GM19372 (cell line): ENCODE measurements around the gene RMC1.
A peak's percentile ranks its signal among the peaks of the same experiment; 100 is the strongest.
"Not testable (repeated sequence)": the region's sequence is repeated elsewhere in the genome, so short reads cannot be mapped to it uniquely, and the experiment has no call there.

Source experiments
- ATAC-seq: cut with Tn5 transposase; IDR thresholded peaks from one replicate; pipeline ENCODE4 v1.9.1; 2021; ENCODE audit warnings: mild to moderate bottlenecking, low read depth, moderate library complexity; ENCODE audit not compliant: unreplicated experiment

The RMC1 gene

DNA sequence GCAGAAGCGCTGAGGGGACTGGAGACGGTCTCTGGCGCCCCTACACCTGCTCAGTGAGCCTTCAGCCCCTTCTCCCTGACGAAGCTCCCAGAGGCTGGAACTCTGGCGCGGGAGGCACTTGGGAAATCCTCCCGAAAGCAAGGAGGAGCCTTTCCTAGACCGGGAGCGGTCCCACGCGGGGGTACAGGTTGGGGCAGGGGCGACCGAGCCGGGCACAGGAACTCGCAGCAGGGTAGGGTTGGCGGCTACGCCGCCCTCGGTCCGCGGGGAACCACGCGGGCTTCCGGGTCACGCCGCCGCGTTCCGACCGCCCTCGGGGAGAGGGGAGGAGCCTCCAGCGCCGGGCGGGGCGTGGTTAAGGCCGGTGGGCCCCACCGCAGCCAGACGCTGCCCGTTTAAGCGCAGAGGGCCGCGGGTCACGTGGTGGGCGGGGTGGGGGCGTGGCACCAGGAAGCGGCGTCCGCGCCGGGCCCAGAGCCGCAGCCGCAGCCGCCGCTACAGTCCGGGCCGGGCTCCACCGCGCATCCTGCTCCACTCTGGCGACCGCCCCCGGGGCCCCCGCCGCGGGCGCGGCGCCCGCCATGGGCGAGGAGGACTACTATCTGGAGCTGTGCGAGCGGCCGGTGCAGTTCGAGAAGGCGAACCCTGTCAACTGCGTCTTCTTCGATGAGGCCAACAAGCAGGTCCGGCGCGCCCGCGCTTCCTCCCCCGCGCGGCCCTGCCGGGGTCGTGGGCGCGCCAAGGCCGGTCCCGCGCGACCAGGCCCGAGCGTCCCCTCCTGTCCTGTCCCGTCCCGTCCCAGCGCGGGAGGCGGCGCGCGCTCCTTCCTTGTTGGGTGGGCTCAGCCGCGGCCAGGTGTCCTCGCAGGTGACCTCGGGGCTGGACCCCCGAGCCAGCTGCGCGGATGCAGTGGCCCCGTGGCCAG is at the start of gene RMC1:
Gene RMC1, plus strand, starts transcription at position 474 of the 925 bp plus-strand sequence. Its CDS starts 108 bp downstream, at position 582.
- peak; percentile 74 for ATAC-seq

DNA sequence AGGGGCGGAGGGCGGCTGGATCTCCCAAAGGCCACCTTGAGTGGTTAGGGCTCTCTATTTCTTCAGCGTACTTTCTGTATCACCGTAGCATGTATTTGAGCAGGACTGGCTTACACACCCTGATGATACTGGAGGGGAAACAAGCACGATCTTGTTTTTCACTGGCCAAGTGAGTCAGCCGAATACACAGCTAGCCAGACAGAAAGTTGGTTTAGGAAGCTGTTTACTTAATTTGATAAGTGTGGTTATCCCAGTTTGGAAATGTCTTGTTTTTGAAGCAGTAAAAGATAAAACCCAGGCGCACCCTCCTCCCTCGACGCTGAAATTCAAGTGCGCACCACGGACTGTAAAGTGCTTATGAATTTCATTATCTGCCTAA is 49.6 kb upstream of the RMC1 start:
- ATAC-seq, result no peak

DNA sequence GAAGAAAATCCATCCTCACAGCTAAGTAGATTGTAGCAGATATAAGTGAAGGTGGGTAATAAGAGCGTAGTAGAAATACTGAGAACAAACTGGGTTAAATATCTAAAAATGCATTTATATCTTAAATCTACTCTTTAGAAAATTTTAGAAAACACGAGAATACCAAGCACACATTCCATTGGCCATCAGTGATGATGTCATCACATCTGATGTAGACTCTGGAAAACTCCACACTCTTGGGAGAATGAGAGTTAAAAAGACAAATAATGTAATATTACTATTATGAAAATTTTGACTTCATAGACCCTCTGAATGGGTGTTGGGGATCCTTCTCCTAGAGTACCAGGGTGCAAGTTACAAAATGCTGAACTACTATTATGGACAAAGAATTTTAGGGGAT is 46.5 kb upstream of the RMC1 start:
- no peak for ATAC-seq

DNA sequence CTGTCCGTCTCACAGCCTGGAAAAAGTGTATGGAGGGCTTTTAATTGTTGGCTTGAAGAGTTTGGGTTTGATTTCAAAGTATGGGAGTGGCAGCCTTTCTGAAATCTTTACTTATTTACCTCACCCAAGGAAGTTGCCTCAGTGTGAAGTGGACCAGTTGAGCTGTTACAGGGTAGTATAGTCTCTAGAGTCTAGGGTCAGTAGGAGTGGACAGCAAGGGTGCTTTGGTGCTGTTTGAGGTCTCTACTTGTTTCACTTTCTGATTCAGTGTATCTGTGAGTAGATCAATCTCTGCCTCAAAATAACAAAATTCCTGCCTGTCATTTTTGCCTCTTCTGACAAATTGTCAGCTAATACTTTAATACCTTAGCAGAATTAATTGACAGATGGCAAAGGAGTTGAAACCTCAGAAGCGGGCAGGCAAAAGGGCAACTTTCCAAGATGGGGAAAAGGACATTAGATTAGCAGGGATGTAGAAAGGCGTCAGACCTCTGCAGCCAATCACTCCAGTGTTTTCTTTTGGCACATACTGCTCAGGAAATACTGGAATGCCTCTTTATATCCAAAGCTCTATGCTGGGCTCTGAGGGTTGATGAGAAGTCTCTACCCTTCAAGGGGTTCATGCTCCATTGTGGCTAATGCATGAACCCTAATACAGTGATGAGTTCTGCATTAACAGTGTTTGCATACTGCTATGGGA is 44.3 kb upstream of the RMC1 start:
- ATAC-seq, result no peak

DNA sequence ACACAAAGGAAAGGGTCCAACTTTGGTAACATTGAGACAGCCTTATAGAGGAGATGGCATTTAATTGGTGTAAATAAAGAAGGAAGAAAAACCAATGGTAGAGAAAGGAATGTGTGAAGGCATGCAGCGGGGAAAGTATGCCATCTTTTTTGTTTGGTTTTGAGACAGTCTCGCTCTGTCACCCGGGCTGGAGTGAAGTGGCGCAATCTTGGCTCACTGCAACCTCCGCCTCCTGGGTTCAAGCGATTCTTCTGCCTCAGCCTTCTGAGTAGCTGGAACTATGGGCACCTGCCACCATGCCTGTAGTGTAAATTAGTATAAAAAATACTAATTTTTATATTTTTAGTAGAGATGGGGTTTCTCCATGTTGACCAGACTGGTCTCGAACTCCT is 43.8 kb upstream of the RMC1 start:
- no peak for ATAC-seq

DNA sequence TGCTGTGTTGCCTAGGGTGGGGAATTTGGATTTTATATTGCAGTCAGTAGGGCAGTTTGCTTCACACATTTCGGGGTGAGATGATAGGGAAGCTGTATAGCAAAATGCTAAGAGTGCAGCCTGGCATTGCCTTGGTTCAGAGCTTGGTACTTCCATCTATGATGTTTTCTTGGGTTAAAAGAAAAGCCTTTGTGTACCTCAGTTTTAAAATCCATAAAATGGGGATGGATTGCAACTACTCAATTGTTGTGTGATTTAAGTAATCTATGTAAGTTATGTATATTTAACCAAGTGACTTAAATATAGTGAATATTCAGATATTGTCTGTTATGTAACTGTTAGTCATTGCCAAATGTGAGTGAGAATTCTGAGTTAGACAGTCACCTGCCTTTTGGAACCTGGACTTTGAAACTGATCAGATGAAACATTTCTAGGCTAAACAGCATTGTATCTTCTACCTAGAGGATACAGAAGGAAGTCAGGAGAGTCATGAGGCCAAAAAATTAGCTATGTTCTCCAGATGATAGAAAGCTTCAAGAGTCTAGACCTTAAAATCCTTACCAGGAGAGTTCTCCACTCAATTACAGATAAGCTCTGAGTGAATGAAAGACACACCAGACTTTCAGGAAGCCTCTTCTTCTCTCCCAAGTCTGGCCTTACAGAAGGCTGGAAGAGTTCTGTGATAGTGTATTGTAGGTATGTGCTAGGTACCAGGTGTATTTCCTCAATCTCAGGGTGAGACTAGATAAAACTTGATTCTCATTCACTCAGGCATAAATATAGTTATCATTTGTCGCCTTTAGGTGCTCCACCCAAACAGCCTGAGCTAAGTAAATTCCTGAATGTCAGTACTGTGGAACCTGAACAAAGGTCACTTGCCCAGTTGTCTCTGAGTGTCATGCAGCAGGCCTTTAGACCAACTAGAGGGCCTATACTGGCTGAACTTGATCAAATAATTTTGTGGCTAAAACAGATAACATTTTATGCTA is 42.7 kb upstream of the RMC1 start:
- ATAC-seq, result no peak

DNA sequence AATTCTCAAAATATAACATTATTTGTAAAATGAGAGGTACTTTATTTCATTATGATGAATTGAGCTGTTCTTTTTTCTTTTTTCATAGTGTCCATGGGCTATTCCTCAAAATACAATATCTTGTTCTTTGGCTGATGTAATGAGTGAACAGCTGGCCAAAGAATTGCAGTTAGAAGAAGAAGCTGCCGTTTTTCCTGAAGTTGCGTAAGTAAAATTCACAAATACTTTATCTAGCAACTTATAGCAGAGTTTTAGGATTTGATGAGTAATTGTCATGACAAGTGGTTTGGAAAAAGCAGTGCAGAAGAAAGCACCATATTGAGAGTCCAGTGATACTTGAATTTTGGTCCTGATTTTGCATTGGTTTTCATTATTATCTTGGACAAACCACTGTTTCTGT is 40.4 kb upstream of the RMC1 start:
- ATAC-seq, result no peak

DNA sequence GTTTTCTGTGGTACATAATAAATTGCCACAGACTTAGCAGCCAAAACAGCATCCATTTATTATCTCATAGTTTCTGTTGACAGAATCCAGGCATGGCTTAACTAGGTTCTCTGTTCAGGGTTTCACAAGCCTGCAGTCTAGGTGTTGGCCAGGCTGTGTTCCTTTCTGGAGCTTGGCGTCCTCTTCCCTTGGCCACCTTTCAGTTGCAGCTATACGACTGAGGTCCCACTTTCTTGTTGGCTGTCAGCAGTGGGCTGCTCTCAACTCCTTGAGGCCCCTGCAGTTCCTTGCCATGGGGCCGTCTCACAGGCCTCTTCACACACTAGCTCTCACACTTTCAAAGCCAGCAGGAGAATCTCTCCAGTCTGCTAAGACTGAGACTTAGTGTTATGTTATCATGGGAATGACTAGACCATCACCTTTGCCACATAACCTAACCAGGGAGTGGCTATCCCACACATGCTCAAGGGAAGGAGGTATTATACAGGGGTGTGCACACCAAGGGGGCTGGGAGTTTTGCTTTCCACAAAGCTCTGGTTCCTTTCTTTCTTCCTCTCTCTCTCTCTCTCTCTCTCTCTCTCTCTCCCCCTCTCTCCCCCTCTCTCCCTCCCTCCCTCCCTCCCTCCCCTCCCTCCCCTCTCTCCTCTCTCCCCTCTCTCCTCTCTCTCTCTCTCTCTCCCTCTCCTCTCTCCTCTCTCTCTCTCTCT is 34.4 kb upstream of the RMC1 start:
- no peak for ATAC-seq

DNA sequence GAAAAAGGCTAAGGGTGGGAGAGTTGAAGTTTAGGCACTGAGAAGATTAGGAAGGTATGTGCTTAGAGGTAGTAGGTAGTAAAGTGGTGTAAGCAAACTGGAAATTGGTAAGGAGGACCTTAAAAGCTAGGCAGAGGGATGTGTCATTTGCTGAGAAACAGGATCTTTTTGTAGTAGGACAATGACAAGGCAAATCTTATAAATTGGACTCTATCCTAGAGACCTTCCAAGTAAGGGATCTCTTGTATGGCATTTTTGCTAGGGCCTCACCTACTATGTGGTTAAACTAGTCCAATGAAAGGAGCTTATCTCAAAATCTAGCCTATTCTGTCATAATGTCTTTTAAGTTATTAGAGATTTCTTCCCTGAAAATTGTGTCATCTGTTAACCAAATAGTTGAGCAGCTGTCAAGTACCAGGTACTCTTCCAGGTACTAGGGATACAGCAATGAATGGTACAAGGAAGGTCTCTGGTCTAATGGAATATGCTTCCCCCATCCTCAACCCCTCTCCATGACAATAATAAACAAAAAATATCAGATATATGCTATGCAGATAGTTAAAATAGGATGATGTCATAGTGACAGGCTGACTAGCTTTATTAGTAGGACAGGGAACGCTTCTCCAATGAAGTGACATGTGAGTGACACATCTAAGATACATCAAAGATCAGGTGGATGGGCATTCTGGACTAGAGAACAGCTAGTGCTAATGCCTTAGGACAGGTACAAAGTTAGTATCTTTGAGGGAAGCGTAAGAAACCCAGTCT is 32.5 kb upstream of the RMC1 start:
- ATAC-seq, result no peak

DNA sequence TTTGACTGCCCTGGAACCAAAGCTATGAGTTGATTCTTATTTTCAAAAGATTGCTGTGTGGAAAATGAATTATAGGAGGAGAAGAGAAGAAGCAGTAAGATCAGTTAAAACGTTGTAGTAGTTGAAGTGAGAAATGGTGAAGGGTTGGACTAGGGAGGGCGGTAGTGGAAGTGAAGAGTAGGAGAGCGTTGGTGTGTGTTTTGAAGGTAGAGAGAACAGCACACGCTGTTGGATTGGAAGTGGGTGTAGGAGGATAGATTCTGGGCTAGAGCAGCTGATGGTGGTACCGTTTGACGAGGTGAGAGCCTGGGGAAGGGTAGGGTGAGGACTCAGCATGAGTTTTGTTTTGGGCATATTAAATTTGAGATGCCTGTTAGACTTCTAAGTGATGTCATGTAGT is 31.8 kb upstream of the RMC1 start:
- no peak for ATAC-seq

DNA sequence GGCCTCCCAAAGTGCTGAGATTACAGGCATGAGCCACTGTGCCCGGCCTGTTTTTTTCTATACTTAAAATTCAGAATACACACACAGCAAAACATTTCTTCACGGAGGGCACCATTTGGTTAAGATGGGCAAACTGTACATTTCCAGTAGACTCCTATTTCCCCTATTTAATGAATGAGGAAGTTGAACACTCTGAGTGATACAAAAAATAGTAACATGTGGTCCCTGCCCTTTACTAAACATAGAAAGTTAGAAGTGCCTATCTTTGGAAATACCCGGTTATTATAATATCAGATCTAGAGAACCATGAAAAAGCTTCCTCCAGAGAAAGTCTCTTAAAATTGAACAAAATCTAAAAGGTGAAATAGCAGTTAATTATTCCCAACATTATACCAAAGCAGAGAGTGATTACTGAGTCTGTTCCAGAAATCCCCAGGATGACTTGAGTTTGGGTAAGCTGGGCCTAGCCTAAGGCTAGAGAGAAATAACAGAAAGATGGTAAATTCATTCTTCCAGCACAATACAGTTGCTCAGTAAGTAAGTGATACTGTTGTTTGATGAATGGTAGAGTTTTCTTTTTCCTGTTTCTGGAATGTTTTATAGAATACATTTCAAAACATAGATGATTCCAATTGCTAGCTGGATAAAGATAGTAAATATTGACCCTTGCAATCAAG is 23.3 kb upstream of the RMC1 start:
- ATAC-seq, result no peak

DNA sequence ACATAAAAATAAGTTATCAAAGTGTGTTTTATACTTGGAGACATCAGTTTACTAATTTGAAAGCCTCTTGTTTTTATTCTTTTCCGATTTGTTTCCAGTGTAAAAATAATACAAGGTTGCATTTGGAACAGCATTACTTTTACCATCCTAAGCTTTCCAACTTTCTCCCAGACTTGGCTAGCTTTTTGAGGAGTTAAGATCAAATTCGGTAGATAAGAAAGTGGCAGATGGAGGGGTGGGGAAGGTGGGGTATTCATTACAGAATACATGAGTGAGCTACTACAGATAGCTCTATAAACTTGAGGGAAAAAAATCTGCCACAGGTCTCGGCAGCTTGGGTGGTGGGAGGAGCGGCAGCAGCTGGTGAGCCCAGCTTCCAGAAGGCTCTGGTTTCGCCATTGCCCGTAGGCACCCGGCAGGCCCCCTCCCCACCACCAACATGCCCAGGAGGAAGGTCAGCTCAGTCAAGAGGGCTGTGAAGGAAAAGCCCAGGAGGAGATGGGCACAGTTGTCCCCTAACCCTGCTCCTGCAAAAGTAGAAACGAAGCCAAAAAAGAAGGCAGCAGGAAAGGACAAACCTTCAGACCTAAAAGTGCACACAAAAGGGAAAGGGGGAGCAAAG is 18.6 kb upstream of the RMC1 start:
- ATAC-seq, result no peak

DNA sequence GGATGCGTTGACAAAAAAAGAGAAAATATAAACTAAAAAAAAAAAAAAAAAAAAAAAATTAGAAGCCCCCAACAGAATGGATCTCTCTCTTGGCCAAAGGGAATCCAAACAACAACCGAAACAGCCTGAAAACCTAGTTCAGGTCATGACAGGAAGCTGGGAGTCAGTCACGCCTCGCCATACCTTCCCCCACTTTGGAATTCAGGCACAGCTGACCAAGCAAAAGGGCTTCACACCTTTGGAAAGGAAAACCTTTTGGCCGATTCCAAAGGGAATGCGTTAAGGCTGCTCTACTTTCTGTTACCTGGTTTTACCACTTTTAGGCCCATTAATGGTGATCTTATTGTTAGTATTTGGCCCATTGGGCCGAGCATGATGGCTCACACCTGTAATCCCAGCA is 17.9 kb upstream of the RMC1 start:
- no peak for ATAC-seq

DNA sequence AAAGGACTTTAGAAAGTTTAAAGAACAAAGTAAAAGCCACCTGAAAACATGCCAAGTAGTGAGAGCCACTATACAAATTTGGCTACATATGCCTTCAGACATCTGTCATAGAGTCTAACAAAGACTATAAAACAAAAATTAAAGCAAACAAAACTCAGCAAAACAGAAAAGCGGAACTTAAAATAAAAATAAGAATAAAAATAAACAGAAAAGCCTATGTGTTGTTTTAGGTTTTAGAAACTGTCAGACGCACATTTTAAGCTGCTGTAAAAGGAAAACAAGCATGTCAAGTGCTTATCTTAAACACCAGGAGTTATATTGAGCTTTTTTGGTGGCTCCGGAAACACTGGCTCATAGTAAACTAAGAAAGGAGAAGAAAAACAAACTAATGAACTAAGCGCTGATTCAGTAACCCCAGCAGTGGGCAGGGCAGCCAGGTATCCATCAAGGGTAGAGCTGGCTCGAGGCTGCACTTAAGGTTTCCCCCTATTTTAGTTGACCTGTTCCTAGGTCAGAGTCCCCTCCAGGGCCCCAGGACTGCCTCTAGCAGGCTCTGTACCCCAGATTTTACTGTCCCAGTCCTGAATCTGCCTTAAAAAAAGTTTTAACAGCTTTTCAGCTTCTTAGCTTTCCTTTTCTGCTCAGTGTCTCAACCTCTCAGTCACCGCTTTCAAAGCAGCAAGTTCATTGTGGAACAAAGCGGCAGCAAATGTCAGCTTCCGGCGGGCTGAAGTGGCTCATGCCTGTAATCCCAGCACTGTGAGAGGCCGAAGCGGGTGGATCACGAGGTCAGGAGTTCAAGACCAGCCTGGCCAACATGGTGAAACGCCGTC is 15.4 kb upstream of the RMC1 start:
- ATAC-seq, result peak; percentile 65

DNA sequence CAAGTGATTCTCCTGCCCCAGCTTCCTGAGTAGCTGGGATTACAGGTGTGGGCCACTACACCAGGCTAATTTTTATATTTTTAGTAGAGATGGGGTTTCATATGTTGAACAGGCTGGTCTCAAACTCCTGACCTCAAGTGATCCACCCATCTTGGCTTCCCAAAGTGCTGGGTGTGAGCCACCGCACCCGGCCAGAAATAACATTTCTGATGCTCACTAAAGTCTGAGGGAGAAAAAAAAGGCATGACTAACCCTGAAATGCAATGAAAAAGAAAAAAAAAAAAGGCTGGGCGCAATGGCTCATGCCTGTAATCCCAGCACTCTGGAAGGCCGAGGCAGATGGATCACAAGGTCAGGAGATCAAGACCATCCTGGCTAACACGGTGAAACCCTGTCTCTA is 13.7 kb upstream of the RMC1 start:
- not testable (repeated sequence) for ATAC-seq

DNA sequence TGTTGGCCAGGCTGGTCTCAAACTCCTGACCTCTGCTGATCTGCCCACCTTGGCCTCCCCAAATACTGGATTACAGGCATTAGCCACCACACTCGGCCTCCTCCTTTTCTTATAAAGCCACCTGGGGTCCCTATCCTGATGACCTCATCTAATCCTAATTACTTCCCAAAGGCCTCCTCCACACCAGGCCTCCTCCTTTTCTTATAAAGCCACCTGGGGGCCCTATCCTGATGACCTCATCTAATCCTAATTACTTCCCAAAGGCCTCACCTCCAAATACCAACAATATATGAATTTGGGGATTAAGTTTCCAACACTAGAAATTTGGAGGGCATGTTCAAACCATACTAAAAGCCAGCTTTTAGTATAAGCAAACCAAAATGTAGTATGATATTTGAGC is 9.7 kb upstream of the RMC1 start:
- ATAC-seq, result no peak

DNA sequence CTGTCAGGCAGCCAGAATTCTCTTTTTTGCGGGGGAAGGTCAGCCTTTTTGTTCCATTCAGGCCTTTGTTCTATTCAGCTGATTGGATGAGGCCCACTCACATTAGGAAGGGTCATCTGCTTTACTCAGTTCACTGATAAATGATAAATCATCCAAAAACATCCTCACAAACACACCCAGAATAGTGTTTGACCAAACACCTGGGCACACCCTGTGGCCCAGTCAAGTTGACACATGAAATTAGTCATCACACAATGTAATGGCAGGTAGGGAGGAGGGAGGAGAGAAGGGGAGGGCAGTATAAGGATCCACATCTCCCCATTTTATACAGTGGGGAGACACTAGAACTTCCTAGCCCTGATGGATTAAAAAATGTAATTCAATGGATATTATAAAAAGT is 8.3 kb upstream of the RMC1 start:
- ATAC-seq, result no peak
